Activated naive CD8-positive, alpha-beta T cell treated with anti-CD3 and anti-CD28 coated beads, Interleukin-2, amount 50 U/mL, for 24 hours (primary cell): ENCODE data around the gene PASK.
A peak's percentile ranks its signal among the peaks of the same experiment; 100 is the strongest.
"Not testable (repeated sequence)": the region's sequence is repeated elsewhere in the genome, so short reads cannot be mapped to it uniquely, and the experiment has no call there.

Experiments
- ATAC-seq: fragments of 150-1000 bp; cut with Tn5 transposase; one replicate; pipeline ENCODE4 v1.10.0; 2021
- DNase-seq: peaks from one replicate; pipeline ENCODE4 v3.0.0; 2021
- H3K27ac Mint-ChIP-seq: one replicate; pipeline ENCODE4 v1.8.0; 2021; ENCODE audit warnings: mild to moderate bottlenecking, mixed read lengths
- H3K27me3 Mint-ChIP-seq: one replicate; pipeline ENCODE4 v1.8.0; 2021; ENCODE audit warnings: mixed read lengths
- H3K36me3 Mint-ChIP-seq: one replicate; pipeline ENCODE4 v1.8.0; 2021; ENCODE audit warnings: low read depth, mixed read lengths
- H3K4me1 Mint-ChIP-seq: one replicate; pipeline ENCODE4 v1.8.0; 2021; ENCODE audit warnings: mixed read lengths
- H3K4me3 Mint-ChIP-seq: one replicate; pipeline ENCODE4 v1.8.0; 2021; ENCODE audit warnings: mild to moderate bottlenecking, moderate library complexity, mixed read lengths
- H3K9me3 Mint-ChIP-seq: one replicate; pipeline ENCODE4 v1.8.0; 2021; ENCODE audit warnings: mixed read lengths

PASK gene

GRCh38 chr2:241102239-241102803, 47.0 kb downstream of the PASK start, which contains the start of gene MTERF4:
Gene MTERF4 (minus strand): TSS chr2:241102287. CDS start chr2:241102273, 14 bp downstream.
- H3K4me1 Mint-ChIP-seq: peaks cover 45% of the 10 kb centered on the region
- peak within 1 kb of the TSS; percentile 97 for H3K4me3 Mint-ChIP-seq
- peak within 1 kb of the TSS; percentile 98 for H3K27ac Mint-ChIP-seq

GRCh38 chr2:241099246-241099645, 50.0 kb downstream of the PASK start:
- H3K36me3 Mint-ChIP-seq: peaks cover 43% of the 10 kb centered on the region
- DNase-seq (no peak), ATAC-seq (no peak)
- peak overlapping the region; percentile 20 for H3K27ac Mint-ChIP-seq
- H3K27me3 Mint-ChIP-seq: no peaks in the 10 kb centered on the region
- peaks cover 65% of the 10 kb centered on the region for H3K4me1 Mint-ChIP-seq
- H3K4me3 Mint-ChIP-seq: no peak overlapping the region
- no peaks in the 10 kb centered on the region for H3K9me3 Mint-ChIP-seq

More at GRCh38 chr2:241102239-241102803, 47.0 kb downstream of the PASK start, which contains the start of gene MTERF4:
- Mint-ChIP-seq H3K27me3 (no peaks in the 10 kb centered on the region), H3K9me3 (no peaks in the 10 kb centered on the region), H3K36me3 (peaks cover 21% of the 10 kb centered on the region)
- ATAC-seq (peak; percentile 99), DNase-seq (peak; percentile 91)

- ATAC-seq: peak; percentile 37
These were observed 52.3 kb downstream of the PASK start for GRCh38 chr2:241096979-241097378.

GRCh38 chr2:241095594-241096290, 53.5 kb downstream of the PASK start:
- ATAC-seq: no peak
- Mint-ChIP-seq H3K4me3 (no peak overlapping the region), H3K36me3 (peaks cover 45% of the 10 kb centered on the region)

More at GRCh38 chr2:241096979-241097378, 52.3 kb downstream of the PASK start:
- no peaks in the 10 kb centered on the region for H3K9me3 Mint-ChIP-seq
- no peak overlapping the region for H3K4me3 Mint-ChIP-seq
- H3K36me3 Mint-ChIP-seq: peaks cover 43% of the 10 kb centered on the region
- peak overlapping the region; percentile 55 for H3K27ac Mint-ChIP-seq
- DNase-seq: no peak
- H3K27me3 Mint-ChIP-seq: no peaks in the 10 kb centered on the region
- H3K4me1 Mint-ChIP-seq: peaks cover 51% of the 10 kb centered on the region

GRCh38 chr2:241094924-241095420, 54.3 kb downstream of the PASK start:
- peaks cover 45% of the 10 kb centered on the region for H3K4me1 Mint-ChIP-seq
- H3K36me3 Mint-ChIP-seq: peaks cover 45% of the 10 kb centered on the region
- DNase-seq (no peak), ATAC-seq (no peak)
- no peak overlapping the region for H3K27ac Mint-ChIP-seq
- H3K4me3 Mint-ChIP-seq: no peak overlapping the region
- no peaks in the 10 kb centered on the region for H3K9me3 Mint-ChIP-seq
- no peaks in the 10 kb centered on the region for H3K27me3 Mint-ChIP-seq

More at GRCh38 chr2:241095594-241096290, 53.5 kb downstream of the PASK start:
- Mint-ChIP-seq H3K9me3 (no peaks in the 10 kb centered on the region), H3K27me3 (no peaks in the 10 kb centered on the region), H3K27ac (peak overlapping the region; percentile 87), H3K4me1 (peaks cover 49% of the 10 kb centered on the region)
- DNase-seq: no peak

- H3K36me3 Mint-ChIP-seq: peaks cover 42% of the 10 kb centered on the region
- no peak for DNase-seq
- H3K4me3 Mint-ChIP-seq: no peak overlapping the region
- no peaks in the 10 kb centered on the region for H3K27me3 Mint-ChIP-seq
- H3K4me1 Mint-ChIP-seq: peaks cover 41% of the 10 kb centered on the region
- no peak overlapping the region for H3K27ac Mint-ChIP-seq
- no peaks in the 10 kb centered on the region for H3K9me3 Mint-ChIP-seq
- ATAC-seq: no peak
These were observed 55.1 kb downstream of the PASK start for GRCh38 chr2:241094172-241094571.

- ATAC-seq, H3K27ac Mint-ChIP-seq, DNase-seq, H3K9me3 Mint-ChIP-seq, H3K4me3 Mint-ChIP-seq, H3K27me3 Mint-ChIP-seq: not testable (repeated sequence)
- H3K4me1 Mint-ChIP-seq: peaks cover 39% of the 10 kb centered on the region
- H3K36me3 Mint-ChIP-seq: peaks cover 46% of the 10 kb centered on the region
These were observed 56.0 kb downstream of the PASK start for GRCh38 chr2:241093133-241093781.

- DNase-seq (no peak), ATAC-seq (no peak)
- H3K4me3 Mint-ChIP-seq: no peak overlapping the region
- H3K4me1 Mint-ChIP-seq: peaks cover 36% of the 10 kb centered on the region
- no peaks in the 10 kb centered on the region for H3K27me3 Mint-ChIP-seq
- H3K9me3 Mint-ChIP-seq: no peaks in the 10 kb centered on the region
- H3K36me3 Mint-ChIP-seq: peaks cover 46% of the 10 kb centered on the region
- no peak overlapping the region for H3K27ac Mint-ChIP-seq
These were observed 56.6 kb downstream of the PASK start for GRCh38 chr2:241092677-241093076.

- DNase-seq (no peak), ATAC-seq (no peak)
- Mint-ChIP-seq H3K4me1 (peaks cover 28% of the 10 kb centered on the region), H3K36me3 (peaks cover 39% of the 10 kb centered on the region), H3K27me3 (no peaks in the 10 kb centered on the region), H3K4me3 (no peak overlapping the region), H3K27ac (no peak overlapping the region), H3K9me3 (no peaks in the 10 kb centered on the region)
These were observed 57.4 kb downstream of the PASK start for GRCh38 chr2:241091734-241092445.

GRCh38 chr2:241091201-241091600, 58.1 kb downstream of the PASK start:
- Mint-ChIP-seq H3K27me3 (no peaks in the 10 kb centered on the region), H3K4me3 (no peak overlapping the region), H3K36me3 (peaks cover 41% of the 10 kb centered on the region), H3K9me3 (no peaks in the 10 kb centered on the region), H3K27ac (no peak overlapping the region), H3K4me1 (peaks cover 21% of the 10 kb centered on the region)
- no peak for DNase-seq
- ATAC-seq: no peak

GRCh38 chr2:241088791-241089732, 60.2 kb downstream of the PASK start:
- peaks cover 37% of the 10 kb centered on the region for H3K36me3 Mint-ChIP-seq
- no peaks in the 10 kb centered on the region for H3K27me3 Mint-ChIP-seq
- peaks cover 9% of the 10 kb centered on the region for H3K4me1 Mint-ChIP-seq
- DNase-seq (no peak), ATAC-seq (no peak)
- peaks cover 8% of the 10 kb centered on the region for H3K9me3 Mint-ChIP-seq
- H3K4me3 Mint-ChIP-seq: no peak overlapping the region
- H3K27ac Mint-ChIP-seq: peak overlapping the region; percentile 12

- ATAC-seq (no peak), DNase-seq (no peak)
- no peaks in the 10 kb centered on the region for H3K27me3 Mint-ChIP-seq
- peaks cover 8% of the 10 kb centered on the region for H3K9me3 Mint-ChIP-seq
- H3K36me3 Mint-ChIP-seq: peaks cover 37% of the 10 kb centered on the region
- H3K4me3 Mint-ChIP-seq: no peak overlapping the region
- H3K4me1 Mint-ChIP-seq: peaks cover 9% of the 10 kb centered on the region
- H3K27ac Mint-ChIP-seq: no peak overlapping the region
These were observed 60.9 kb downstream of the PASK start for GRCh38 chr2:241088376-241088775.

GRCh38 chr2:241087420-241088268, 61.6 kb downstream of the PASK start:
- Mint-ChIP-seq H3K4me3 (no peak overlapping the region), H3K4me1 (peaks cover 9% of the 10 kb centered on the region), H3K9me3 (peaks cover 8% of the 10 kb centered on the region), H3K27me3 (no peaks in the 10 kb centered on the region), H3K27ac (no peak overlapping the region), H3K36me3 (peaks cover 37% of the 10 kb centered on the region)
- DNase-seq: no peak
- ATAC-seq: peak; percentile 27
